ENCODE data around the gene OR1D2.
"Not testable (repeated sequence)": the region's sequence is repeated elsewhere in the genome, so short reads cannot be mapped to it uniquely, and the experiment has no call there.

The OR1D2 gene, protein sequence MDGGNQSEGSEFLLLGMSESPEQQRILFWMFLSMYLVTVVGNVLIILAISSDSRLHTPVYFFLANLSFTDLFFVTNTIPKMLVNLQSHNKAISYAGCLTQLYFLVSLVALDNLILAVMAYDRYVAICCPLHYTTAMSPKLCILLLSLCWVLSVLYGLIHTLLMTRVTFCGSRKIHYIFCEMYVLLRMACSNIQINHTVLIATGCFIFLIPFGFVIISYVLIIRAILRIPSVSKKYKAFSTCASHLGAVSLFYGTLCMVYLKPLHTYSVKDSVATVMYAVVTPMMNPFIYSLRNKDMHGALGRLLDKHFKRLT

DNA sequence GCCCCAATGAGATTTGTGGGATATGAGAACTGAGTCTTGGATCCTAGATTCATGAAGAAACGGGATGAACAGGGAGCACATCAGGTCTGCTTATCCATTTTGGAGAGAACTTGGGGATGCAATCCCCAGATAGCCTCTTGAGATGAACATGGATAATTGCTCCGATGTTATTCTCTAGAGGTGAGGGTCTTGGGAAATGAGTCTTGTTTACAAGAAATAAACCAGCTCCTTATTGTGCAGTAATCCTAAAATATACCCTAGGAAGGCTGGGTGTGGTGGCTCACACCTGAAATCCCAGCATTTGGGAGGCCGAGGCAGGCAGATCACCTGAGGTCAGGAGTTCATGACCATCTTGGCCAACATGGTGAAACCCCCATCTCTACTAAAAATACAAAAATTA is at the start of gene OR1D2:
OR1D2 (minus strand) TSS at position 101 of the 400 bp plus-strand sequence. CDS start 11,426 bp downstream, outside the sequence.
- H3K4me3 ChIP-seq (ENCODE audit: low read depth, low read length): no peak within 1 kb of the TSS
- TF ChIP-seq, protein P1, sequence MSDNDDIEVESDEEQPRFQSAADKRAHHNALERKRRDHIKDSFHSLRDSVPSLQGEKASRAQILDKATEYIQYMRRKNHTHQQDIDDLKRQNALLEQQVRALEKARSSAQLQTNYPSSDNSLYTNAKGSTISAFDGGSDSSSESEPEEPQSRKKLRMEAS (IDR thresholded peaks at IDR 0.05; ENCODE audit: low read depth, low read length): no peak
- TF ChIP-seq POLR2A (IDR thresholded peaks at IDR 0.05; ENCODE audit: extremely low read depth, insufficient read length): no peak
- no peak for DNase-seq (ENCODE audit: low read depth)

DNA sequence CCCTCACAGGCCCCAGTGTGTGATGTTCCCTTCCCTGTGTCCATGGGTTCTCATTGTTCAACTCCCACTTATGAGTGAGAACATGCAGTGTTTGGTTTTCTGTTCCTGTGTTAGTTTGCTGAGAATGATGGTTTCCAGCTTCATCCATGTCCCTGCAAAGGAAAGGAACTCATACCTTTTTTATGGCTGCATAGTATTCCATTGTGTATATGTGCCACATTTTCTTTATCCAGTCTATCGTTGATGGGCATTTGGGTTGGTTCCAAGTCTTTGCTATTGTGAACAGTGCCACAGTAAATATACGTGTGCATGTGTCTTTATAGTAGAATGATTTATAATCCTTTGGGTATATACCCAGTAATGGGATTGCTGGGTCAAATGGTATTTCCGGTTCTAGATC is 33.3 kb upstream of the OR1D2 start:
- H3K4me3 ChIP-seq (ENCODE audit: low read depth, low read length); DNase-seq (ENCODE audit: low read depth): not testable (repeated sequence)

DNA sequence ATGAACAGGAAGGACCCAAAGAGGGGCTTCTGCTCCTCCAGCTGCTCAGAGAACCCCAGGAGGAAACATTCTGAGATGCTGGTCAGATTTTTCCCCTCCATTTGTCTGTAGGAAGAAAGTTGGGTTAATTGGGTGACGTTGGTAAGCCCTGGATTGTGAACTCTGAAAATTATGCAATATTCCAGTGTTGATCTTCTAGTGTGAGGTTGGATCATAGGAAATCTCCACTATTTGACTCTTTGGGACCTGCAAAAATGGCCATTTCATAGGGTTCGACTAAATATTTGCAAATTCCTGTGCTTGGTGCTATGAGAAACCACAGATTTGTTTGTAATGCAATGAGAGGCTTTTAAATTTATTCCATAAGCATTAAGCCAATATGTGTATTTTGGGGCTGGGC is 23.2 kb upstream of the OR1D2 start, which contains the start of gene OR1G1:
OR1G1 (minus strand) TSS at position 101 of the 400 bp plus-strand sequence; CDS start at position 101, 0 bp downstream.
- H3K4me3 ChIP-seq (ENCODE audit: low read depth, low read length): no peak within 1 kb of the TSS
- TF ChIP-seq POLR2A (IDR thresholded peaks at IDR 0.05; ENCODE audit: extremely low read depth, insufficient read length) (no peak), MYC (IDR thresholded peaks at IDR 0.05; ENCODE audit: low read depth, low read length) (no peak)
- TF ChIP-seq, protein P1 (IDR thresholded peaks at IDR 0.05; ENCODE audit: low read depth, low read length): no peak
- TF ChIP-seq, protein P2, sequence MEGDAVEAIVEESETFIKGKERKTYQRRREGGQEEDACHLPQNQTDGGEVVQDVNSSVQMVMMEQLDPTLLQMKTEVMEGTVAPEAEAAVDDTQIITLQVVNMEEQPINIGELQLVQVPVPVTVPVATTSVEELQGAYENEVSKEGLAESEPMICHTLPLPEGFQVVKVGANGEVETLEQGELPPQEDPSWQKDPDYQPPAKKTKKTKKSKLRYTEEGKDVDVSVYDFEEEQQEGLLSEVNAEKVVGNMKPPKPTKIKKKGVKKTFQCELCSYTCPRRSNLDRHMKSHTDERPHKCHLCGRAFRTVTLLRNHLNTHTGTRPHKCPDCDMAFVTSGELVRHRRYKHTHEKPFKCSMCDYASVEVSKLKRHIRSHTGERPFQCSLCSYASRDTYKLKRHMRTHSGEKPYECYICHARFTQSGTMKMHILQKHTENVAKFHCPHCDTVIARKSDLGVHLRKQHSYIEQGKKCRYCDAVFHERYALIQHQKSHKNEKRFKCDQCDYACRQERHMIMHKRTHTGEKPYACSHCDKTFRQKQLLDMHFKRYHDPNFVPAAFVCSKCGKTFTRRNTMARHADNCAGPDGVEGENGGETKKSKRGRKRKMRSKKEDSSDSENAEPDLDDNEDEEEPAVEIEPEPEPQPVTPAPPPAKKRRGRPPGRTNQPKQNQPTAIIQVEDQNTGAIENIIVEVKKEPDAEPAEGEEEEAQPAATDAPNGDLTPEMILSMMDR (IDR thresholded peaks at IDR 0.05; ENCODE audit: low read depth, low read length): no peak
- DNase-seq (ENCODE audit: low read depth): no peak

DNA sequence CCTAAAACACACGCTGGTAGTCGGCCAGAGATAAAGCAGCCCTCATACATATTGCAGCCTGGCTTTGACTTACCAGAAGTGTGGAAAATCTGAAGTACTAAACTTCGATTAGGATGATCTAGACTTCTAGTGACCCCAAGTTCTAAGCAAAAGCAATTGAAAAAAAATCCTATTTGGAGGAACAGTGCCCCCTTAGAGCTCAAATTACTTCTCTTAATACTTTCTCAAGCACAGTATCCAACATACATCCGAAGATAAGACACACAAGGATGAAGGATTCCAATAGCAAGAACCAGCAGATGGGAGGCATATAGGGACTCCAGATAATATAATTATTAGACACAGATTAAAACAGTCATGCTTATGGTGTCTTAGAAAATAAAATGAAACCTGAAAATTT is 30.4 kb downstream of the OR1D2 start:
- DNase-seq (ENCODE audit: low read depth); H3K4me3 ChIP-seq (ENCODE audit: low read depth, low read length): not testable (repeated sequence)

DNA sequence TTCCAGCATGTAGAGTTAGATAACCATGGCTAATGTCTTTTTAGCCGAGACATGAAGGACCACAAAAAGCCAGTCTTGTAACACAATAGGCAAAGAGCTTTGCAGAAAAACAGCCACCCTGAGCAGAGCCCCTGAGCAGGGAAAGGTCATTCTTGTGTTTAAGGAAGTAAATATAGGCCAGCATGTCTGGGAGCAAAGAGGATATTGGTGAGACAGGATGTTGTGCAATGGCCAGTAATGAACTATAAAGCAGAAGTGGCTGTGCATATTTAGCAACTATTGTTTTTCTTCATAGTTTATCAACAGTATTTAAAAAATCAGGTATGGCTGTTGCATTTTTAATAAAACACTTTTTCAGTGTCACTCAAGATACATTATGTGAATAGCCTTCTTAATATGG is 39.0 kb downstream of the OR1D2 start:
- DNase-seq (ENCODE audit: low read depth): peak; percentile 80
- not testable (repeated sequence) for H3K4me3 ChIP-seq (ENCODE audit: low read depth, low read length)

DNA sequence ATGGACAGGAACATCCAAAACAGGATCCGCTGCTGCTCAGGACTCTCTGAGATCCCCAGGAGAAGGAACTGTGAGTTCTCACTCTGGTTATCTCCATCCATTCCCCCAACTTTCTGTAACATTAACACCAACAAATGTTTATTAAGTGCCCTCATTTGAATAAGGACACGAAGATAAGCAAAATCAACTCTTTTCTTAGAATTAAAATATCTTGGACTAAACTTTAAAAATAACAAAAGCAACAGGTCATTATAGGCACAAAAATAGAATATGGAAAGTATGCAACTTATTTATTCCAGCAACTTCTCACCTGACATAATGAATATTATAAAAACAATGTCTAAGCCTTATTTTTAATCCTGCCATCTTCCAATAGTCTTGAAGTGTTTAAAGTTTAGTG is 40.7 kb downstream of the OR1D2 start, which contains the start of gene OR1D5:
OR1D5 (minus strand) TSS at position 101 of the 400 bp plus-strand sequence; CDS start at position 101, 0 bp downstream.
- DNase-seq (ENCODE audit: low read depth); H3K4me3 ChIP-seq (ENCODE audit: low read depth, low read length): not testable (repeated sequence)

DNA sequence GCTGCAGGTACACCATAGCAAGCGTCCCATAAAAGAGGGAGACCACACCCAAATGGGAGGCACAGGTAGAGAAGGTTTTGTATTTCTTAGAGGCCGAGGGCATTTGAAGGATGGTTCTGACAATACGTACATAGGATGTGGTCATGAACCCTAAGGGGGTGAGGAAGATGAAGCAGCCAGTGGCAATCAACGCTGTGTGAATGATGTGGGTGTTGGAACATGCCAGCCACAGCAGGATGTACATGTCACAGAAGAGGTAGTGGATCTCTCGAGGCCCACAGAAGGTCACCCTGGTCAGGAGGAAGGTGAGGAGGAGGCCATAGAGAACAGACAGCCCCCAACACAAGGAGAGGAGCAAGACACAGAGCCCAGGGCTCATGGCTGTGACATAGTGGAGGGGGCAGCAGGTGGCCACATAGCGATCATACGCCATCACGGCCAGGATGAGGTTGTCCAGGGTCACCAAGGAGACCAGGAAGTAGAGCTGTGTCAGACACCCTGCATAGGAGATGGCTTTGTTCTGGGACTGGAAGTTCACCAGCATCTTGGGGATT is 41.3 kb downstream of the OR1D2 start:
- DNase-seq (ENCODE audit: low read depth); H3K4me3 ChIP-seq (ENCODE audit: low read depth, low read length): not testable (repeated sequence)

DNA sequence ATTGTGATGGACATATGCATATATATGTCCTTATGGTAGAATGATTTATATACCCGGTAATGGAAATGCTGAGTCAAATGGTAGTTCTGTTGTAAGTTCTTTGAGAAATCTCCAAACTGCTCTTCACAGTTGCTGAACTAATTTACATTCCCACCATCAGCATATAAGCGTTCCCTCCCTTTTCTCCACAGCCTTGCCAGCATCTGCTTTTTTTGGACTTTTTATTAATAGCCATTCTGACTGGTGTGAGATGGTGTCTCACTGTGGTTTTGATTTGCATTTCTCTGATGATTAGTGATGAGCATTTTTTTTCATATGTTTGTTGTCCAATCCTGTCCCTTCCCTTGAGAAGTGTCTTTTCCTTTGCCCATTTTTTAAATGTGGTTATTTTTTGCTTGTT is 49.4 kb downstream of the OR1D2 start:
- not testable (repeated sequence) for H3K4me3 ChIP-seq (ENCODE audit: low read depth, low read length); DNase-seq (ENCODE audit: low read depth)

DNA sequence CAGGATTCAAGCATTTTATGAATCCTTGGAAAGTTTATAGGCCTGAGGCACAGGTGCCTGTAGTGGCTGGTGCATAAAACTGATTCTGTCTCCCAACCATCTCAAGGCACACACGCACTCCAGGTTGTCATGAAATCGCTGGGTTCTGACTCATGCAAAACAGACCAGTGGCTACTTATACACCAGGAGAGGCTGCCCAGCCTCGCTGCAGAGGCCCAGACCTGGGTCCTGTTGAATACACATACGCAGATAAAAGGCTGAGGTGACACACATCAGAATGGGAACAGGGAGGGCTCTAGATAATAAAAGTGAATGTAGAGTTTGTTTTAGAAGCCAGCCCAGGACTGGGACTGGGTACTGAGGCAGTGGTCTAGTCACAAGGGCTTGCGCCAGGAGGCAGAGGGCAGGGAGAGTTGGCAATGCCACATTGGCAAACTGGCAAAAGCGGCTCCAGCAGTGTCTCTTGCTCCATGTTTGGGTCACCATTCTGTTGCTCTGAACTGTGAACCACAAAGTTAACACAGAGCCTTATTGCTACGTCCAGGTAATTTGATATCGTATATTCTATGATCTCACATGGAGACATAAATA is 54.4 kb downstream of the OR1D2 start:
- TF ChIP-seq POLR2A (IDR thresholded peaks at IDR 0.05; ENCODE audit: extremely low read depth, insufficient read length): no peak
- TF ChIP-seq, protein P1 (IDR thresholded peaks at IDR 0.05; ENCODE audit: low read depth, low read length): no peak
- no peak for TF ChIP-seq MYC (IDR thresholded peaks at IDR 0.05; ENCODE audit: low read depth, low read length)
- TF ChIP-seq, protein P2 (IDR thresholded peaks at IDR 0.05; ENCODE audit: low read depth, low read length): no peak
- H3K4me3 ChIP-seq (ENCODE audit: low read depth, low read length): peak overlapping the region; percentile 67
- peak; percentile 30 for DNase-seq (ENCODE audit: low read depth)

Measured in NB4 (cell line).